Glutamatergic neuron (in vitro differentiated cells): ENCODE data around the gene OR11L1. TPM values are rescaled to one million over a fixed set of nuclear protein-coding genes. Genes with fewer than 3 reads are reported as not detected.

Experiments used
- DNase-seq: peaks from one replicate; pipeline ENCODE4 v3.0.0; 2022
- H3K27ac Mint-ChIP-seq: one replicate; pipeline ENCODE4 v1.8.0; 2020; ENCODE audit warnings: mild to moderate bottlenecking, mixed read lengths, inconsistent platforms; ENCODE audit not compliant: unreplicated experiment
- H3K27me3 Mint-ChIP-seq: one replicate; pipeline ENCODE4 v1.8.0; 2020; ENCODE audit warnings: mild to moderate bottlenecking, moderate library complexity, mixed read lengths, inconsistent platforms; ENCODE audit not compliant: unreplicated experiment
- H3K36me3 Mint-ChIP-seq: one replicate; pipeline ENCODE4 v1.8.0; 2020; ENCODE audit warnings: mild to moderate bottlenecking, mixed read lengths, inconsistent platforms; ENCODE audit not compliant: unreplicated experiment
- H3K4me1 Mint-ChIP-seq: one replicate; pipeline ENCODE4 v1.8.0; 2020; ENCODE audit warnings: mild to moderate bottlenecking, low read depth, mixed read lengths, inconsistent platforms; ENCODE audit not compliant: unreplicated experiment
- H3K4me3 Mint-ChIP-seq: one replicate; pipeline ENCODE4 v1.8.0; 2020; ENCODE audit warnings: mild to moderate bottlenecking, mixed read lengths, inconsistent platforms; ENCODE audit not compliant: unreplicated experiment
- H3K9me3 Mint-ChIP-seq: one replicate; pipeline ENCODE4 v1.8.0; 2020; ENCODE audit warnings: mild to moderate bottlenecking, moderate library complexity, mixed read lengths, inconsistent platforms; ENCODE audit not compliant: unreplicated experiment
- total RNA-seq: library from RNA; stranded (reverse); fragmentation: NEBNext Ultra II Directional; extraction: Animal tissue kit (Norgen Biotek cat#: 25700); gene quantifications from one replicate; pipeline ENCODE4 v1.2.1, GENCODE V29; 2021; ENCODE audit not compliant: unreplicated experiment
- TF ChIP-seq, protein P1 (sequence below): fragments of 200-600 bp; sonication (generic); IDR thresholded peaks from one replicate; pipeline ENCODE4 v1.5.0; 2021; ENCODE audit not compliant: partially characterized antibody, unreplicated experiment

The OR11L1 gene
- total RNA-seq, 1 donor from 2014 or later, result not detected

DNA sequence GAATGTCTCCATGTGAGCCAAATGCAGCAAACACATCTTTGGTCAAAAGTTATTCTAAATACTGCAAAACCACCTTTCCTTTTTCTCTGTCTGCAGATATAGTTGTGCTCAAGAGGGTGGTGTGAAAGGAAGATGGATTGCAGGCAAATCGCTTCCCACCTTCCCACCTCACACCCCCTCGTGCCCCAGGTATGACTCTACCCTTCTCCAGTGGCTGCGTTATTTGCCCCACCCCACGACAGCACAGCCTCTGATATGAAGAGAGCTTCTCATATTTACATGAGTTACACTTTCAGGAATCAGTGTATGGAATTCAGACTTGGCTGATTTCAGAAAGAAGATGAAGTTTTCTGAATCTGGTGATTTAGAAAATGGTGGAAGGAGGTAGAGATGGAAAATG, 21.1 kb upstream of the OR11L1 start:
- Mint-ChIP-seq H3K9me3 (peaks cover 3% of the 10 kb centered on the region), H3K36me3 (no peaks in the 10 kb centered on the region), H3K4me3 (no peak overlapping the region), H3K4me1 (peaks cover 3% of the 10 kb centered on the region), H3K27ac (no peak overlapping the region), H3K27me3 (peaks cover 3% of the 10 kb centered on the region)
- no peak for DNase-seq
- TF ChIP-seq, protein P1, sequence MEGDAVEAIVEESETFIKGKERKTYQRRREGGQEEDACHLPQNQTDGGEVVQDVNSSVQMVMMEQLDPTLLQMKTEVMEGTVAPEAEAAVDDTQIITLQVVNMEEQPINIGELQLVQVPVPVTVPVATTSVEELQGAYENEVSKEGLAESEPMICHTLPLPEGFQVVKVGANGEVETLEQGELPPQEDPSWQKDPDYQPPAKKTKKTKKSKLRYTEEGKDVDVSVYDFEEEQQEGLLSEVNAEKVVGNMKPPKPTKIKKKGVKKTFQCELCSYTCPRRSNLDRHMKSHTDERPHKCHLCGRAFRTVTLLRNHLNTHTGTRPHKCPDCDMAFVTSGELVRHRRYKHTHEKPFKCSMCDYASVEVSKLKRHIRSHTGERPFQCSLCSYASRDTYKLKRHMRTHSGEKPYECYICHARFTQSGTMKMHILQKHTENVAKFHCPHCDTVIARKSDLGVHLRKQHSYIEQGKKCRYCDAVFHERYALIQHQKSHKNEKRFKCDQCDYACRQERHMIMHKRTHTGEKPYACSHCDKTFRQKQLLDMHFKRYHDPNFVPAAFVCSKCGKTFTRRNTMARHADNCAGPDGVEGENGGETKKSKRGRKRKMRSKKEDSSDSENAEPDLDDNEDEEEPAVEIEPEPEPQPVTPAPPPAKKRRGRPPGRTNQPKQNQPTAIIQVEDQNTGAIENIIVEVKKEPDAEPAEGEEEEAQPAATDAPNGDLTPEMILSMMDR, result no peak

DNA sequence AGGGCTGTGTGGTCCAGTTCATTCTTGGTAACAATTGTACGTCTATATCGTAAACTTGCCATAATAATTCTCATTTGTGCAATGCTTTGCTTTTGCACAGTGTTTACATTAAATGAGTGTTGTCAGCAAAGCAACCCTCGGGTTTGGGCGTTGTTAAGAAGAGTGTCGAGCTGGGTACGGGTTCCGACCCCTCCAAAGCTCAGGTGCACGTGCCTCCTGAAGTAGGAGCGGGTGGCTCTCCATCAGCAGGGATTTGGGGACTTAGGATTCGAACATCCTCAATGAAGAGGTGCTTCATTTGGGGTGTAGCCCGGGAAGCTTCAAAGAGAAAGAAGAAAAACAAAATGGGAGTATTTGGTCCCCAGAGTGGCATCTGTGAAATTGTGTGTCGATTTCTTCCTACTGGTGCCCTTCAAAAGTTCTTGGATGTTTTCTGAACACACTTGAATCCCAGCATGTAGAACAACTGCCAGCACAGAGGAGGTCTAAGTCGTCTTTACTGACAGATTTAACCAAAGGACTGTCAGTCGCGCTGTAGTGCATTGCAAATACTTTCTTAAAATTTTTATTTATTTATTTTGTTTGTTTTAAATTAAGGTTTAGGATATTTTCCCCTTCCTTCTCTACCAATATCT, 16.4 kb upstream of the OR11L1 start:
- H3K9me3 Mint-ChIP-seq, result peaks cover 10% of the 10 kb centered on the region
- H3K27ac Mint-ChIP-seq, result peak overlapping the region; percentile 78
- DNase-seq, result no peak
- peak overlapping the region; percentile 91 for H3K4me3 Mint-ChIP-seq
- TF ChIP-seq, protein P1, result no peak
- H3K4me1 Mint-ChIP-seq, result peaks cover 3% of the 10 kb centered on the region
- H3K27me3 Mint-ChIP-seq, result peaks cover 7% of the 10 kb centered on the region
- no peaks in the 10 kb centered on the region for H3K36me3 Mint-ChIP-seq

DNA sequence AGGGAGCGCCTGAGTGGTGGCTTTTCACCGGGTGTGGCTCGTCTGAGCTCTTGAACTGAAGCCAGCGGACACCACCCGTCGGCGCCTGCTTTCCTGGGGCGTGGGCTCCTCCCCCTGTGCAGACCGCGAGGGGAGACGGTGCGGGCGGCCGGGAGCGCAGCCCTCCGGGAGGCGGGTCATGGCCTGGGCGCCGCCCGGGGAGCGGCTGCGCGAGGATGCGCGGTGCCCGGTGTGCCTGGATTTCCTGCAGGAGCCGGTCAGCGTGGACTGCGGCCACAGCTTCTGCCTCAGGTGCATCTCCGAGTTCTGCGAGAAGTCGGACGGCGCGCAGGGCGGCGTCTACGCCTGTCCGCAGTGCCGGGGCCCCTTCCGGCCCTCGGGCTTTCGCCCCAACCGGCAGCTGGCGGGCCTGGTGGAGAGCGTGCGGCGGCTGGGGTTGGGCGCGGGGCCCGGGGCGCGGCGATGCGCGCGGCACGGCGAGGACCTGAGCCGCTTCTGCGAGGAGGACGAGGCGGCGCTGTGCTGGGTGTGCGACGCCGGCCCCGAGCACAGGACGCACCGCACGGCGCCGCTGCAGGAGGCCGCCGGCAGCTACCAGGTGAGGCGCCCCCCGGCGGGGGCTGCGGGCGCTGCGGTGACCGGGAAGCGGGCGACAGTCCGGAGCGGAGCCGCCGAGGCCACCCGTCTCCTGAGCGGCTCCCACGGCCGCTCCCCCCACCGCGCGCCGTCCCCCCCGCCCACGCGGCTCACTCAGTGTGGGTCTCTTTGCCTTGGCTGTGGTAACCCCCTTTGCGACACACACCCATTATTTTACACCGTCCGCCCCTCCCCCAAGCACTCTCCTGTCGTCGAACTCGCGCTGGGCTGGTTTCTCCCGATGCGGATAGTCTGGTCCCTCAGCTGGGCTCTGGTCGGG, 15.6 kb upstream of the OR11L1 start, which contains the start of gene TRIM58:
TSS of gene TRIM58 (plus strand) at position 119 of the 916 bp plus-strand sequence. CDS start at position 179, 60 bp downstream.
- H3K9me3 Mint-ChIP-seq, result peaks cover 10% of the 10 kb centered on the region
- peak; percentile 88 for DNase-seq
- H3K27me3 Mint-ChIP-seq, result peaks cover 7% of the 10 kb centered on the region

DNA sequence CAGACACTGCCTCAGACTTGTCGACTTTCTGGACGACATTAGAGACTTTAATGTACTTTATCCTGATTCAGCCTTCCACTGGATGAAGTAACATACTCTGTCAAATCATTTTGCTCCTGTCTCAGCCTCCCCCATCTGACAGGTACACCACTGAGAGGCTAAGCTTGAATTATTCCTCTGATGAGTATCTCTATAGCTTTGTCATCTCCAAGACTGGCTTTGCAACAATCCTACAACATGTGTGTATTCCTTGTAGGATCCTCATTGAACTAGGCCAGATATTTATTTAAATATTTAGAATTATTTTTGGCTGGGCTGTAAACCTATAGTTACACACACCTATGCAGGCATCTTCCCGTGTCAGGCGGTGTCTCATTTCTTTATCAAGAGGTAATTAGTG, 14.2 kb upstream of the OR11L1 start:
- peaks cover 3% of the 10 kb centered on the region for H3K4me1 Mint-ChIP-seq
- H3K27ac Mint-ChIP-seq, result peak overlapping the region; percentile 28
- no peak for DNase-seq
- peaks cover 10% of the 10 kb centered on the region for H3K9me3 Mint-ChIP-seq
- TF ChIP-seq, protein P1, result no peak
- H3K4me3 Mint-ChIP-seq, result peak overlapping the region; percentile 93
- H3K27me3 Mint-ChIP-seq, result peaks cover 7% of the 10 kb centered on the region
- no peaks in the 10 kb centered on the region for H3K36me3 Mint-ChIP-seq

More for the DNA sequence above, 15.6 kb upstream of the OR11L1 start, which contains the start of gene TRIM58:
- Mint-ChIP-seq H3K36me3 (no peaks in the 10 kb centered on the region), H3K27ac (peak within 1 kb of the TSS; percentile 91), H3K4me1 (peaks cover 3% of the 10 kb centered on the region), H3K4me3 (peak within 1 kb of the TSS; percentile 93)
- TF ChIP-seq, protein P1, result peak; percentile 77
